ENCODE data around the gene KCNH2.

KCNH2 gene

DNA sequence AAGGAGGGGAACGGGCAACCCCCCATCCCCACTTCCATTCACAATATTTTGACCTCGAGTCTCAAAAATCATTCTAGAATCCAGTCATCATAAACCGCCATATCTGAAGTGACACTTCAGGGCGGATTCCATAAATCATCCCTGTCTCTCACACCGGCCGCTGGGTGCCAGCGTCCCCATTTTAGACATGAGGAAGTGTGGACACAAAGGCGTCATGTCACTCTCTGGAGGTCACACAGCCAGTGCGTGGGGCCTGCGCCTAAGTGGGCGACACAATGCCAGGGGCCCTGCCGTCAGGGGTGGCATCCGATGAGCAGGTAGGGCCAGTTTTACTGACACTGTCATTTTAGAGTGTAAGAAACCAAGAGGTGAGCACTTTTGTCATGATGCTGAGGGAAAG lies 19.5 kb downstream of the KCNH2 start:
- DNase-seq, result peak; percentile 26

DNA sequence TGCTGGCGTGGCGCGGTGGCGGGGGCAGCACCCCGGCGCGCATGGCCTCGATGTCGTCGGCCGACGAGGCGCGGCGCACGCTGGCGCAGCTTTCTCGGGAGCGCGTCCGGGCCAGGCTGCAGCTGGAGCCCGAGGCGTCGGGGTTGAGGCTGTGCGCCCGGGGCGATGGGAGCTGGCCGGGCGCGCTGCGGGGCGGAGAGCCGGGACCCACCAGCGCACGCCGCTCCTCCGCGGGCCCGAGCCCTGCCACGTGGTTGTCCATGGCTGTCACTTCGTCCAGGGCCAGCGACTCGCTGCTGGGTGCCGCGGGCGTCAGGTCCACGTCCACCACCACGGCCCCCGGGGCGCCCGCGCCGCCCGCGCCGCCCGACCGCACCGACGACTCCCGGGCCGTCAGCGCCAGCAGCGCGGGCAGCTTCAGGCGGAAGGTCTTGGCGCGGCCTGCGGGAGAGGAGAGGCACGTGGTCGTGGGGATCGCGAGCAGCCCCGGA lies 20.0 kb downstream of the KCNH2 start:
- no peak for DNase-seq

DNA sequence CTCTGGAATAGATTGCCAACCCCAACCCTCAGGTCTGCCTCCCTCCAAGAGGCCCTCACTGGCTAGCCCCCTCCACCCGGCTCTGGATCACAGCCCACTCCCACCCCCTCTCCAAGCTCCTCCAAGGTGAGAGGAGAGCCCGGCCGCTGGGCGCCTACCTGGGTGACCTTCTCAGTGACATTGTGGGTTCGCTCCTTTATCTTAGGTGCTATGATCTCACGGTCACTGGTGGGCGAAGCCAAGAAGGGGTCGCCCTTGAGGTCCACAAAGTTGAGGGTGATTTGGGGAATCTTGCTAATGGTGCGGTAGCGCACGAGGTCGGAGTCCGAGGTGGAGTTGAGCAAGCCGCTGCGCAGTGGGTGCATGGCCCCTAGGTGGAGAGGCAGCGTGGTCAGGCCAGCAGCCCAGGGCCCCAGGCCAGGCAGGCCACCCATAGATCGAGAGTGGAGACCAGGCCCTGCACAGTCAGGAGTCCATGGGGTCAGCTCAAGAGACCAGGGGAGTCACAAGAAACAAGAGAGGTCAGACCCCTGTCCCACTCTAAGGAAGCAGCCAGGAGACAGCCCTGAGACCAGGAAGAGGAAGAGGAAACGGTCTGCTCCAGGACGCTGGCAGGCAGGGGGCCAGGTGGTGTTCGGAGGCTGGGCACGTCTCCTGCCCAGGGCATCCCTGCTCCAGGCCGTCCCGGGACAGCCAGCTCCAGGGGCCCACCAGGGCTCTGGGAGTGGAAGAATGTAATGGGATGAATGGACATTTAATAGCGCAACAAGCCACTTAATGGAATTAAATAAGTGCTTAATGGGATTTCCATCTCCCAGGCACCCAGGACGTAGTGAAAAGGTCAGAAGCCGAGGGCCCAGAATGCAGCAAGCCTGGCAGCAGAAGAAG lies 20.7 kb downstream of the KCNH2 start:
- no peak for DNase-seq

DNA sequence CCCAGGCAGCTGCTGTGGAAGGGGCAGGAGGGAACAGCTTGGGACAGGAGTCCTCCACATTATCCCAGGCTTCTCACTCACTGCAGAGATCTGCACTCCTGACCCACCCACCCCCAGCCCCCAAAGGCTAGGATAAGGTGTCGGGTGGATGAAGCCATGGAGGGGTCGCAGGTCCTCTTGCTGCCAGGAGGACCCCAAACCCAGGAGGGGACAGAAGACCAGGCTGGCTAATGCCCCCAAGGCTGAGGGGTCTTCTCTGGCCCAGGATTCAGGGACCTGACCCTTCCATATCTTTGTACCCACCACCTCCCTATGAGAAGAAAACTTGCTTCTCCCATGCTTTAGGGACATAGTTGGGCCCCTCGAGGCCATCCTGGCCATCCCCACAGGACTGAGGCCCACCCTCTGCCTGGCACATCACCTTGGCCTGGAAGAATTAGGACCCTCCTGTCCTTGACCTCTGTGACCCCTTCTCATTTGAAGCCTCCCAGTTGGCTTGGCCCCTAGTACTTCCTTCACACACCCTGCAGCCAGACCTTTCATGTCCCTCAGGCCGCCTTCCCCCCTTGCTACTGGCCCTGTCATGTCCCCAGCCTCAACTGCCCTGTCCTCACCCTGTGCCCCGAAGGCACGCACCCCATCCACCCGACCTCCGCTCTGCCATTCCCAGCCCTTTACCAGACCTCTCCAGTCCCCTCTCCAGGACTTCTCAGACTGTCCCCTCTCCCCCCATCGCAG lies 21.6 kb downstream of the KCNH2 start:
- DNase-seq, result no peak

DNA sequence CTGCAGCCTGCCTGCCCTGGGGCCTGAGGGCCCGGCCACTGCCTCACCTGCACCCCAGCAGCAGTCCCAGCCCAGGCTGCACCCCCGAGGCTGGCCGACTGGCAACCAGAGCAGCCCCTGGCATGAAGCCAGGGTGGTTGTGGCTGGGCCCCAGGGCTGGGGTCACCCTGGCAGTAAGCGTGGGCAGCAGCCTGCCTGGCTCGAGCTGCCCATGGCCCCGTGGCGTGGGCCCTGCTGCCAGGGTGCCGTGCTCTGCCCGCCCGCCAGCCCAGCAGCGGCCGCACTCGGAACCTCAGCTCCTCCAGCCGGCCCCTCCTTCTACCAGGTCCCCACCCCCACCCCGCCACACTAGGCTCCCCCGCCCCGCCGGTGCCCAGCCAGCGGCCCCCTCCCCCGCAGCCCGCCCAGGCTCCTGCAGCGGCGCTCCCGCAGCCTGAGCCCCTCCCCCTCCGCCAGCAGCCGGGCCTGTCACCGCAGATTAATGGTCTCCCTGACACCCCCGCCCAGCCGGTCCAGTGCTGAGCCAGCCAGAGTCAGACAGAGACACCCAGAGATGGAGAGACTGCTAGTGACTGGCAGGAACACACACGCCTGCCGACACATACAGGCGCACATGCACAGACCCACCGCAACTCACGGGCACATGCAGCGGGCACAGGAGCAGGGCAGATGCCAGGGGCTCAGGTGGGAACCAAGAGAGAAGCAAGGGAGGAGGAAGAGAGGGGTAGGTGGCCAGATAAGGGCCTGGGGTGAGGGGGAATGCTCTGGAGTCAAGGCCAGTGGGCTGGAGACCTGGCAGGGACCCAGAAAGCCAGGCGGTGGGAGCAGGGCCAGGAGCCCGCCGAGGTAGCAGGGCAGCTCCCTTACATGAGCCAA lies 22.4 kb downstream of the KCNH2 start:
- no peak for DNase-seq

DNA sequence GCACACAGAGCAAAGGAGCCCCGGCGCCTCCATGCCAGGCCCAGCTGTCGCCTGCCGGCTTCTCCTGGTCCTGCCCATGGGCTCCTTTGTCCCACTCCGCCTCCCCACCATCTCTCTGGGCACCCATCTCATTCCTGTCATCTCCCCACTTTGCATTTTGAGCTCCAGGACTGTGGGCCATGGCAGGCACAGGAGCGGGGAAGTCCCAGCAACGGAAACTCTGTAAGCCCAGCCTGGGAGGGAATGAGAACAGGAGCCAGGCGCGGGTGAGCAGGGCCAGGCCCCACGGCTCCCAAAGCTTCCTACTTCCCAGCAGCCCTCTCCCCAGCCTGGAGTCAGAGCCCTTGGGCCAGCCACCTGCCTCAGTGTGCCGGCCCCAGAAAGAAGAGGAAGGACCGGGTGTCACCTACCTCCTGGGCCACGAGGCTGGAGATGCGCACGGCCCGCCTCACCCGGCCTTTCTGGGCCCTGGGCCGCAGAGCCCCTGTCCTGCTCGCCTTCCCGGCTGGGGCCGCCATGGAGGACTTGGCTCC lies 23.1 kb downstream of the KCNH2 start:
- DNase-seq, result no peak

DNA sequence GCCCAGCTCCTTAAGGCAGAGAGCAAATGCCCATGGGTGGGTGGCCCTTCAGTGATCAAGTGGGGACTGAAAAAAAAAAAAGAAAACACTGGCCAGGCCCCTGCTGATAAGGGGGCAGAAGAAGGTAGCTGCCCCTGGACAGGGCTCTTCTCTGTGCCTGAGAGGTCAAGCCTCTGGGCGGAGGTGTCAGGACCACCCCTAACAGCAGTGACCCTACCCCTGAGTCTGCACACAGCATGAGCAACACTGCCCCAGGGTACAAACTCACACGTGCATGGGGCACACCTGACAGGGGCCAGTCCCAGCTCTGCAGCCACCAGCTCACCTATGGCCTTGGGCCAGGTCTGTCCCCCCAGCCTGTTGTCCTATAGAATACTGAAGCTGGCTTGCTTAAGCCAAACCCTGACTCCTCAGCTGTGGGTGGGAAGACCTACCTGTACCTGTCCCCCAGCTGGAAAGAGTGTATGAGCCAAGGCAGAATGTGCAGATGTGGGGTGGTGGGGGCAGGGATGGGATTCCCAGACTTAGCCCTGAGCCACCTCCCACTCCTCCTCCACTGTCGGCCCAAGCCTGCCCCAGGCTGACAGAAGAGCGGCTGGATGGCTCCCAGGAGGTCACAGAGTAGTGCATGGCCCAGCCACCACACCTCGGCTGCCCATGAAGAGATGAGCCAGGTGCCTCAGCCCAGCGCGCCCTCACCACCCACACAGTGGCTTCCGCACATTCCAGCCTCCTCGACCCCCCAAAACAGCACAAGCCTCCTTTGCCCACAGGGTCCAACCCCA lies 23.7 kb downstream of the KCNH2 start:
- no peak for DNase-seq

DNA sequence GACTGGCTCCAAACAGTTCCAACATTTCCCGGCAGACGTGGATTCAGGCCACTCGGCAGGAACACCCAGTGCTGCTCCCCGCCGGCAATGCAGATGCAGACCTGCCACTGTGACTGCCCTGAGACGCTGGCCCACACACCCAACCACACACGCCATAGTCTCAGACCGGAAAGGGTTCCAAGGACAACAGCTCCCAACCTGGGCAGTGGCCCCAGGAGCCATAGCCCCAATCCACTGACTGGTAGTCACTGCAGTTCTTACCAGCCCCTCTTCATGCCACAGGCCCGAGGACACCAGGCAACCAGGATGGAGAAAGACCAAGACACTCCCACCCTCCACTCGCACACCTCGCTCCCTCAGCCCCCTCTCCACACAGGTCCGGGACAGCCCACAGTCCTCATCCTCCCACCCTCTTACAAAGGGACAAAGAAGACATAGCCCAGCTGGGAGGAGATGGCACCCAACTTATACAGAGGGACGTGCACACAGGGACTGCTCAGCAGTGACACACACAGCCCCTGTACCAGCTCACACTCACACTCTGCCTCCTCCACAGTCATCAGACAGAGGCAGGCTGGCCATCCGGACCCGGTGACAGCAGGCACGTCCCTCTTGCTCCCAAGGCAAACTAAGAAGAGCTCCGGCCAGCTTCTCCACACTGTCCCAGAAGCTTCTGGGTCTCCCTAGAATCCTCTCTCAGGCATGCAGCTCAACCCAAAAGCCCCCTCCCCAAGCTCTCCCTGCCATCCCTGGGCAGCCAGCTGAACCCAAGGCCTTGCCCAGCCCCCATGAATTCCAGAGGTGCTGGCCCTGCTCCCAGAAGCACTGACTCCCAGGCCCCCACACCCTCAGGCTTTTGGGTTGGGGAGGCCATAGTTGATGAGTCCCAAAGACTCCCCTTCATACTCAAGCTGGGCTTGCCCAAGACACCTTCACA lies 24.8 kb downstream of the KCNH2 start:
- DNase-seq, result no peak

DNA sequence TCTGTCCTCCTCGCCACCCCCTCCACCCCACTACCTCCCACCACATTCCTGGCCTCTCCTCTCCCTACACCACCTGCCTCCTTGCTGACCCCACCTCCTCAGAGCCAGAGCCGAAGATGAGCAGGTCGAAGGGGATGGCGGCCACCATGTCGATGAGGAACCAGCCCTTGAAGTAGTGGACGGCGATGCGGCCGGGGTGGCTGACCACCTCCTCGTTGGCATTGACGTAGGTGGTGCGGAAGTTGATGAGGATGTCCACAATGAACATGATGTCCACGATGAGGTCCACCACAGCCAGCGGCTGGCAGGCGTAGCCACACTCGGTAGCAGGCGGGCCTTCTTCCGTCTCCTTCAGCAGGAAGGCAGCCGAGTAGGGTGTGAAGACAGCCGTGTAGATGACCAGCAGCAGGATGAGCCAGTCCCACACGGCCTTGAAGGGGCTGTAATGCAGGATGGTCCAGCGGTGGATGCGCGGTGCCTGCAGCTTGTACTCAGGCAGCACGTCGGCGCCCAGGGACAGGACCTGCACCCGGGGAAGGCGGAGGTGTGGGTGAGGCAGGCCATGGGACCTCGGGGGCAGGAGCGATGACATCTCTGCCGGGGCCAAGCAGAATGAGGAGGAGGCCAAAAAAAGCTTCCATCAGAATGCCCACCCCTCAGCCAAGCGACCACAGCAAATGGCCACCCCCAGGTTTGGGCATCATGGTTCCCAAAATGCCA lies 25.6 kb downstream of the KCNH2 start:
- DNase-seq, result no peak

DNA sequence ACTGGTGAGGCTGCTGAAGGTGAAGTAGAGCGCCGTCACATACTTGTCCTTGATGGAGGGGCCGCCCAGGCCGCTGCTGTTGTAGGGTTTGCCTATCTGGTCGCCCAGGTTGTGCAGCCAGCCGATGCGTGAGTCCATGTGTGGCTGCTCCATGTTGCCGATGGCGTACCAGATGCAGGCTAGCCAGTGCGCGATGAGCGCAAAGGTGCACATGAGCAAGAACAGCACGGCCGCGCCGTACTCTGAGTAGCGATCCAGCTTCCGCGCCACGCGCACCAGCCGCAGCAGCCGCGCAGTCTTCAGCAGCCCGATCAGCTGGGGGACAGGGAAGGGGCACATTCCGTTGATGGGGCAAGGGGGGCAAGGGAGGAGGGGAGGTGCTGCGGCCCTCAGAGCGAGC lies 26.6 kb downstream of the KCNH2 start:
- DNase-seq, result no peak

DNA sequence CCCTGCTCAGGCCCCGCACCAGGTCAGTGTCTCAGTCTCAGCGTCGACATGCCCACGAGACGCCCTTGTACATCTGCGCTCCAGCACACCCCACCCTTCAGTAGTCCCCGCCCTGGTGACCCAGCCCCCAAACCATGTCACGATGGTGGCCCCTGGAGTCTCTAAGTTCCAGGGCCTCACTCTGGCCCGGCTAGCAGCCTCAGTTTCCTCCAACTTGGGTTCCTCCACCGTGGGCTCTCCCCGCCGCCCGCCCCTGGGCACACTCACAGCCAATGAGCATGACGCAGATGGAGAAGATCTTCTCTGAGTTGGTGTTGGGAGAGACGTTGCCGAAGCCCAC lies 27.0 kb downstream of the KCNH2 start:
- DNase-seq, result no peak

DNA sequence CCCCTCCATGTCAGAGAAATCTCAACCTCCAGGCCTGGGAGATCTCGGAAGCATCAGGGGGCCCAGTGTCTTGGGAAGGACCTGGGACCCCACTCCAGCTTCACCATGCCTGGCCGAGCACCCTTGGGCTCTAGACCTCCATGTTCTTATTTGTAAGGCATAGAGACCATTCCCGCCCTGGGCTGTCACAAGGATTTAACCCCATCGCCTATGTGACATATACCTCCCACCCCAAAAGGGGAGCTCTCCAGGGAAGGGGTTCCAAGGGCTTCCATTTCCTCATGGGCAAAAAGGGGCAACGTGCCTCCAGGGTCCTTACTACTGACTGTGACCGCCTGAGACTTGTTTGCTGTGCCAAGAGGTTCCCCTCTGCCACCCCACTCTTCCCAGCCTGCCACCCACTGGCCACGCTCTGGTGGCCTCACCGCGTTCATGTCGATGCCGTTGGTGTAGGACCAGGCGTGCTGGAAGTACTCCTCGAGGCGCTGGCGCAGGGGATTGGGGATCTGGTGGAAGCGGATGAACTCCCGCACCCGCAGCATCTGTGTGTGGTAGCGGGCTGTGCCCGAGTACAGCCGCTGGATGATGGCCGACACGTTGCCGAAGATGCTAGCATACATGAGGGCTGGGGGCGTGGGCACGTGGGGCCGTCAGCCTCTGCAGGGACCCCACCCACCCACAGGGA lies 27.5 kb downstream of the KCNH2 start:
- DNase-seq, result no peak

DNA sequence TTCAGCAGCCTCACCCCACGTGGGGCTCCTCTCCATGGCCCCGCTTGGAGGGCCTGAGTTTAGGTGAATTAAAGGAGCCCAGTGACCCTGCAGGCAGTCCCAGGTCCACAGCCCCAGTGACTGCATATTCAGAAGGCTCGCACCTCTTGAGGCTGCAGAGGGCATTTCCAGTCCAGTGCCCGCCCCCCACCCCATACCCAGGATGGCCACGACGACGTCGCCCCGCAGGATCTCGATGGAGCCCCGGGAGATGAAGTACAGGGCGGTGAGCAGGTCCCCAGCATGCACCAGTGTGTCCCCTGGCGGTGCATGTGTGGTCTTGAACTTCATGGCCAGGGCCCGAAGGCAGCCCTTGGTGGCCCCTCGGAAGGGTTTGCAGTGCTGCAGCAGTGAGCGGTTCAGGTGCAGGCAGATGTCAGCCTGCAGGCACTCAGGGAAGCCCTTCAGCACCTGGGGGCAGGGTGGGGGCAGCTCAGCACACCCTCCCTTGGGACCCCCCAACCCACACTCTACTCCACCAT lies 28.1 kb downstream of the KCNH2 start:
- DNase-seq, result no peak

DNA sequence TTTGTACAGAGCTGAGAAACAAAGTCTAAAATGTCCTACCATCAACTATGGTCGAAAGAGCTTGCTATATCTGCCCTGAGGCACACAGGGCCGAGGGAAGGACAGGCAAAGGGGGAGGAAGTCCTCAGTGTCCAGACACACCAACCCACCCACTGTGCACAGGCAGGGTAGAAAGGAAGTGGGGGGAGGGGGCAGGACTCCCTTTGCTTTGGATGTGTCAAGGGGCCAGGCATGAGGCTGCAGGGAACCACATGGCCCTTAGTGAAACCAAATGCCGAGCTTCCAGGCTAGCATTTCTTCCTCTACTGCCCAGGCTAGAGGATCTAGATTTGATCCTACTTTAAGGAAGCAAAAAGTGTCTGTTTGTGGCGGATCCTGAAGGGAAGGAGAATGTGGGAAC lies 28.6 kb downstream of the KCNH2 start:
- DNase-seq, result no peak

DNA sequence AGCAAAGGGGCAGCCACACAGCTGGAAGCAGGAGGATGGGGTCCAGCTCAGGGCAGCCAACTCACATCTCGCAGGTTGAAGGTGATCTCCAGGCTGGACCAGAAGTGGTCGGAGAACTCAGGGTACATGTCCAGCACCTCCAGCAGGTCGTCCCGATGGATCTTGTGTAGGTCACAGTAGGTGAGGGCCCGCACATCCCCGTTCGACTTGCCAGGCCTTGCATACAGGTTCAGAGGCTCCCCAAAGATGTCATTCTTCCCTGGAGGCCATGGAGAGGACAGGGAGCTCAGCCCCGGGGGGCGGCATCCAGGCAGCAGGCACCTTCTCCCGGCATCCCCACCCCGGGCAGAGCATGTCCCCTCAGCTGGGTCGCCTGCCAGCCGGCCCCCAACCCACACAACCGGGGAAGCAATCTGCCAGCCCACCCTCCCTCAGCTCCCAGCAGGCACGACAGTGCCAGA lies 29.3 kb downstream of the KCNH2 start:
- DNase-seq, result no peak

DNA sequence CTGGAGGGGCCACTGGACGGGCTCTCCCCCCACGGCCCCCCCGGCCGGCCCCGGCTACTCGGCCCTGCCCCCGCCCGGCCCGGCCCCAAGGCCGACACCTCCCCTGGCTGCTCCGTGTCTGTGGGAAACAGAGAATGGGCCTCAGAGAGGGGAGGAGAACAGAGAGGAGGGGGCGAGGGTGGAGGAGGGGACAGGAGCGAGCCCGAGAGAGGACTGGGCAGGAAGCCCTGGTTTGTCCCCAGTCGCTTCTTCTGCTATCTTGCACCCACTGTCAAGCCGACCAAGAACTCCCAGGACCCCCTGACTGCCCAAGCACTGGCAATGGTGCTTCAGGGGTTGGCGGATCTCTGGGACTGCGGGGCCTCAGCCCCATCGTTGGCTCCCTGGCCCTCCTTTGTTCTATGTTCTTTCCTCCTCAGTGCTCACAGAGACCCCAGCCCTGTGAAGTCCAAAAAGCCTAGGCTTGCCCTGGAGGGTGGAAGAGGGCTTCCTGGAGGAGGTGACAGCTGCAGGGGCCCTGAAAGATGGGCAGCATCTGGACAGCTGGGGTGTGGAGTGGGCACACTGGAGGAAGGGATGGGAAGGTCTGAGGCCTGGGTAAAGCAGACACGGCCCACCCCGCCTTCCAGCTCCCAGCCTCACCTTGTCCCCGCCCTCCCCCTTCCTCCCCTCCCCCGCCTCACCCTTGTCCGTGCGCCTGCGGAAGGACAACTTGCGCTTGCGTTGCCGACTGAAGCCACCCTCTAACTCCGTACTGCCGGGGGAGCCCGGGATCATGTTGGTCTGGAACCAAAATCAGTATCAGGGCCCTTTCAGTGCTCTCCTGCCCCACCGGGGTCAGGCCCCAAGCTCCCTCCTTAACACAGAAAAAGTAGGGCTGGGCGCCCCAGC lies 30.1 kb downstream of the KCNH2 start:
- DNase-seq, result no peak

DNA sequence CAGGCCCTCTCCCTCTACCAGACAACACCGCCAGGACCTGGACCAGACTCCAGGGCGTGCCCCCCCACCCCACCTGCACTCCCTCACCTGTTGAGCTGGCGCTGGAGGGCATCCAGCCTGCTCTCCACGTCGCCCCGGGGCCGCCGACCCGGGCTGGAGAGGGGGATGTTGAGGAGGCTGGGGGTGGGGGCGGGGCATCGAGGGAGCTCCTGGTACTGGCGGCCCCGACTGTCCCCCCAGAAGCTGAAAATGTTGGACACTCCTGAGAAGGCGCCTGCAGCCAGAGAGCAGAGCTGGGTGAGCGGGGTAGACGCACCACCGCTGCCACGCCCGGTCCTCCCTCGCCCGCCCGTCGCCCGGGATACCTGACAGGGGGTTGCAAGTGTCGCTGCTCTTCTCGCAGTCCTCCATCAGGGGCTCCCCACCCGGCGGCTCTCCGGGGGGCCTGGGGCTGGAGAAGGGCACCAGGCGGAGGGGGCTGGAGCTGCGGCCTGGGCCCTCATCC lies 30.8 kb downstream of the KCNH2 start:
- DNase-seq, result no peak

All from DMS53 (cell line).